IMR-90 (cell line): ENCODE results near the gene CGNL1.

Experiments
- RCOR1 ChIP-seq: IDR thresholded peaks from 2 replicates; pipeline ENCODE4 v1.6.1; 2012; ENCODE audit warnings: mild to moderate bottlenecking, low read length, improper control_type of control experiment; ENCODE audit not compliant: insufficient replicate concordance
- RFX5 ChIP-seq: IDR thresholded peaks from 2 replicates; pipeline ENCODE4 v1.8.0; 2012; ENCODE audit warnings: low read depth, mild to moderate bottlenecking, low read length, moderate library complexity
- SMC3 ChIP-seq: fragments of 150-350 bp; IDR thresholded peaks from 2 replicates; pipeline ENCODE4 v1.6.1; 2016; ENCODE audit warnings: low read depth, mild to moderate bottlenecking, antibody characterized with exemption, low read length, moderate library complexity
- TF ChIP-seq, protein P1 (sequence below): conservative IDR thresholded peaks from 2 replicates; pipeline ENCODE4 v1.5.1; 2012; ENCODE audit warnings: mild to moderate bottlenecking, low read depth, low read length, improper control_type of control experiment

DNA sequence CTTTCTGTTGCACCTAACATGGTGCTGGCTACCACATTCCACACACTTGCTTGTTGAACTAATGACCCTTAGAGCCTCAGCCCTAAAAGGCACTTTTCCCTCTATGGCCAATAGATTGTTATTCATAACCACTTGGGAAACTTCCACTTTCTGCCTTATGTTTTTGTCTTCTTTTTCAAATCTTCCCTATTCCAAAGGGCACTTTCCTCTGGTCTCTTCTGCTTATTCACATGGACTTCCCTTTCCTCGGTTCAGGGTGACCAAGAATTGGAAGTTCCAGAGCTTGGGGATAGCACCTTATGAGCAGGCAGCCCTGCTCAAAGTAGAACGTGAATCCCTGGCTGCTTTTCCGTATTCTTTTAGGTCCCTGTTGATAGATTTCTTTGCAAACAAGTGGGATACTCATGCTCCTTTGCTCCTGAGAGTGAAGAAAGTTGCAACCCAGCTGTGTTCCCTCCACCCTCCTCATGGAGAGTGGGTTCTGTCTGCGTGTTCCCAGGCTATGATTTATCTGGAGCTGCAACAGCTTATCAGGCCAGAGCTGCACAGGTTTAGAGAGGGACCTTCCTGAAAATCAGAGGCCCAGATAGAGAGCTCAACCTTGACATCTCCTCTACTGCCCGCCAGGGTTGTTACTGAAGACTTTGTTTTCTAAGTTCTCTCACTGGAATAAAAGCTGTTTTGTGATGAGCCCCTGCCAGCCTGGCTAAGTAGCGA is 156.6 kb downstream of the CGNL1 start:
- no peak for TF ChIP-seq SMC3
- TF ChIP-seq, protein P1, sequence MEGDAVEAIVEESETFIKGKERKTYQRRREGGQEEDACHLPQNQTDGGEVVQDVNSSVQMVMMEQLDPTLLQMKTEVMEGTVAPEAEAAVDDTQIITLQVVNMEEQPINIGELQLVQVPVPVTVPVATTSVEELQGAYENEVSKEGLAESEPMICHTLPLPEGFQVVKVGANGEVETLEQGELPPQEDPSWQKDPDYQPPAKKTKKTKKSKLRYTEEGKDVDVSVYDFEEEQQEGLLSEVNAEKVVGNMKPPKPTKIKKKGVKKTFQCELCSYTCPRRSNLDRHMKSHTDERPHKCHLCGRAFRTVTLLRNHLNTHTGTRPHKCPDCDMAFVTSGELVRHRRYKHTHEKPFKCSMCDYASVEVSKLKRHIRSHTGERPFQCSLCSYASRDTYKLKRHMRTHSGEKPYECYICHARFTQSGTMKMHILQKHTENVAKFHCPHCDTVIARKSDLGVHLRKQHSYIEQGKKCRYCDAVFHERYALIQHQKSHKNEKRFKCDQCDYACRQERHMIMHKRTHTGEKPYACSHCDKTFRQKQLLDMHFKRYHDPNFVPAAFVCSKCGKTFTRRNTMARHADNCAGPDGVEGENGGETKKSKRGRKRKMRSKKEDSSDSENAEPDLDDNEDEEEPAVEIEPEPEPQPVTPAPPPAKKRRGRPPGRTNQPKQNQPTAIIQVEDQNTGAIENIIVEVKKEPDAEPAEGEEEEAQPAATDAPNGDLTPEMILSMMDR, result no peak
- no peak for TF ChIP-seq RCOR1
- no peak for TF ChIP-seq RFX5
